Gastrocnemius medialis (tissue), 4 donors: ENCODE results near the gene CAMTA1.

Experiments
- POLR2A ChIP-seq, 2 donors: fragments of 450-650 bp; IDR thresholded peaks; one replicate each; pipeline ENCODE4 v1.6.1; 2017; ENCODE audit warnings: antibody characterized with exemption in 2 of 2, mild to moderate bottlenecking in 2 of 2, moderate library complexity in 2 of 2
- TF ChIP-seq, protein P1 (sequence below), 5 experiments: fragments of 450-650 bp in 3 of 5; fragments of 200-600 bp in 2 of 5; sonication (generic) in 2 of 5; IDR thresholded peaks in 4 of 5; conservative IDR thresholded peaks in 1 of 5; 1 replicate in 4 of 5; 2 replicates in 1 of 5; pipeline ENCODE4 v1.5.1; 2016 to 2019; ENCODE audit warnings: antibody characterized with exemption in 5 of 5, mild to moderate bottlenecking in 3 of 5, moderate library complexity in 3 of 5

DNA sequence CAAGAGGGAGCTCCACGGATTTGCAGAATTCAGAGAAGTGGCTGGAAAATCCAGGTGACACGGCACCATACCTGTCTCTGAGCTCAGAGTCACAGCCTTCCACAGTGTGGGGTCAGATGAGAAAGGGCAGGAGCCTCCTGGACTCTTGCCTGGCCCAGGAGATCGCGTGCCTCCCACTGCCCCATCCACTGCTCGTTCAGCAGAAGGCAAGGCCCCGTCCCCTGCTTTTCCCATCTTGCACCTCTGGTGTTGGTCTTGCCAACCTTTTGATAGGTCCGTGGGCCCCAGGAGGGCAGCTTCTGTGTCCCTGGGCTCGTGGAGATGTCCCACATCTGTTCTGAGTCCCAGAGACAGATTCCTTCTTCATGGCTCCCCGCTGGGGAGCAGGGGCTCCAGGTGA, 902.2 kb downstream of the CAMTA1 start:
- TF ChIP-seq, protein P1, sequence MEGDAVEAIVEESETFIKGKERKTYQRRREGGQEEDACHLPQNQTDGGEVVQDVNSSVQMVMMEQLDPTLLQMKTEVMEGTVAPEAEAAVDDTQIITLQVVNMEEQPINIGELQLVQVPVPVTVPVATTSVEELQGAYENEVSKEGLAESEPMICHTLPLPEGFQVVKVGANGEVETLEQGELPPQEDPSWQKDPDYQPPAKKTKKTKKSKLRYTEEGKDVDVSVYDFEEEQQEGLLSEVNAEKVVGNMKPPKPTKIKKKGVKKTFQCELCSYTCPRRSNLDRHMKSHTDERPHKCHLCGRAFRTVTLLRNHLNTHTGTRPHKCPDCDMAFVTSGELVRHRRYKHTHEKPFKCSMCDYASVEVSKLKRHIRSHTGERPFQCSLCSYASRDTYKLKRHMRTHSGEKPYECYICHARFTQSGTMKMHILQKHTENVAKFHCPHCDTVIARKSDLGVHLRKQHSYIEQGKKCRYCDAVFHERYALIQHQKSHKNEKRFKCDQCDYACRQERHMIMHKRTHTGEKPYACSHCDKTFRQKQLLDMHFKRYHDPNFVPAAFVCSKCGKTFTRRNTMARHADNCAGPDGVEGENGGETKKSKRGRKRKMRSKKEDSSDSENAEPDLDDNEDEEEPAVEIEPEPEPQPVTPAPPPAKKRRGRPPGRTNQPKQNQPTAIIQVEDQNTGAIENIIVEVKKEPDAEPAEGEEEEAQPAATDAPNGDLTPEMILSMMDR (IDR thresholded peaks at IDR 0.05 in 4 of 5, conservative IDR thresholded peaks at IDR 0.05 in 1 of 5): no peak
- TF ChIP-seq POLR2A (IDR thresholded peaks at IDR 0.05): no peak
